Mucosa of descending colon (tissue), 3 donors: ENCODE data around the gene CCDC148. TPM values are rescaled to one million over a fixed set of nuclear protein-coding genes. Genes with fewer than 3 reads are reported as not detected.

Source experiments
- ATAC-seq: fragments of 200-7000 bp; cut with Tn5 transposase; one replicate; pipeline ENCODE4 v1.9.1; 2020; ENCODE audit warnings: mild to moderate bottlenecking, moderate library complexity
- DNase-seq, 3 donors: peaks; one replicate each; pipeline ENCODE4 v3.0.0-alpha.2; 2020
- H3K36me3 ChIP-seq: fragments of 200-600 bp; one replicate; pipeline ENCODE4 v1.8.0; 2021; ENCODE audit warnings: low read depth, mild to moderate bottlenecking
- H3K4me1 ChIP-seq: fragments of 200-600 bp; one replicate; pipeline ENCODE4 v1.8.0; 2021; ENCODE audit warnings: low read depth, mild to moderate bottlenecking
- H3K4me3 ChIP-seq: fragments of 200-600 bp; one replicate; pipeline ENCODE4 v1.8.0; 2021; ENCODE audit warnings: mild to moderate bottlenecking
- H3K9me3 ChIP-seq: fragments of 200-600 bp; one replicate; pipeline ENCODE4 v1.8.0; 2021; ENCODE audit warnings: mild to moderate bottlenecking
- CTCF ChIP-seq: fragments of 200-600 bp; IDR thresholded peaks from one replicate; pipeline ENCODE4 v1.8.0; 2022; ENCODE audit warnings: antibody characterized with exemption, mild to moderate bottlenecking
- intact Hi-C, 2 donors: fragments of 100-400 bp; cut with DNase I in 1 of 2; cut with micrococcal nuclease in 1 of 2; formaldehyde crosslinking; loops; one replicate each; pipeline versions ENCODE4 v1.11.0 to v1.11.1; 2022; cut with DNase I, micrococcal nuclease
- total RNA-seq, 3 donors: library from RNA; stranded (reverse); fragmentation: NEBNext Ultra II Directional in 2 of 3; extraction: Animal tissue kit (Norgen Biotek cat#: 25700) in 2 of 3; gene quantifications; one replicate each; pipeline versions ENCODE4 v1.2.1 to v1.2.4, GENCODE V29; 2021 to 2023
- donor health status: DM: no; HTN: no; CAD: no; lungs with moderate emphysema.
- donor health status: DM: no; HTN: no; CAD: no.
- donor health status: DM: no; HTN: yes; CAD: no.

The CCDC148 gene
- total RNA-seq, 3 donors from 2014 or later: 0.20 to 0.38 TPM; not detected in 1

- Histone ChIP-seq H3K36me3 (no peaks in the 10 kb centered on the region), H3K4me1 (peaks cover 3% of the 10 kb centered on the region), H3K9me3 (no peaks in the 10 kb centered on the region), H3K4me3 (no peak overlapping the region)
- ATAC-seq: peak; percentile 83
- intact Hi-C loops: no loop called here
- no peak for TF ChIP-seq CTCF
- no peak for DNase-seq
Observed at GRCh38 chr2:158189526-158189925, 267.0 kb downstream of the CCDC148 start.

- ATAC-seq: no peak
Observed at GRCh38 chr2:158187908-158188307, 268.6 kb downstream of the CCDC148 start.

GRCh38 chr2:158184556-158185343, 271.8 kb downstream of the CCDC148 start:
- intact Hi-C loops: no loop called here
- no peaks in the 10 kb centered on the region for H3K9me3 ChIP-seq
- no peaks in the 10 kb centered on the region for H3K36me3 ChIP-seq
- no peak for ATAC-seq
- no peak overlapping the region for H3K4me3 ChIP-seq
- TF ChIP-seq CTCF: no peak
- H3K4me1 ChIP-seq: no peaks in the 10 kb centered on the region
- no peak for DNase-seq

More at GRCh38 chr2:158187908-158188307, 268.6 kb downstream of the CCDC148 start:
- TF ChIP-seq CTCF: no peak
- H3K4me3 ChIP-seq: no peak overlapping the region
- H3K36me3 ChIP-seq: no peaks in the 10 kb centered on the region
- no peaks in the 10 kb centered on the region for H3K9me3 ChIP-seq
- peaks cover 3% of the 10 kb centered on the region for H3K4me1 ChIP-seq
- intact Hi-C loops: no loop called here
- no peak for DNase-seq

- TF ChIP-seq CTCF: no peak
- Histone ChIP-seq H3K36me3 (no peaks in the 10 kb centered on the region), H3K4me3 (no peak overlapping the region), H3K4me1 (no peaks in the 10 kb centered on the region), H3K9me3 (no peaks in the 10 kb centered on the region)
- intact Hi-C loops: no loop called here
- DNase-seq (no peak), ATAC-seq (no peak)
Observed at GRCh38 chr2:158184001-158184400, 272.6 kb downstream of the CCDC148 start.

GRCh38 chr2:158182676-158183295, 273.8 kb downstream of the CCDC148 start:
- ATAC-seq (no peak), DNase-seq (no peak)
- Histone ChIP-seq H3K36me3 (no peaks in the 10 kb centered on the region), H3K9me3 (no peaks in the 10 kb centered on the region), H3K4me1 (no peaks in the 10 kb centered on the region), H3K4me3 (no peak overlapping the region)
- intact Hi-C loops: no loop called here
- no peak for TF ChIP-seq CTCF
